ENCODE measurements around the gene ADORA2A.

ADORA2A gene

GRCh38 chr22:24420977-24421343, 6.4 kb upstream of the ADORA2A start:
- Histone ChIP-seq H3K79me2 (ENCODE audit: insufficient read depth, low read length) (peaks cover 13% of the 10 kb centered on the region), H2AFZ (ENCODE audit: low read depth, low read length, severe bottlenecking) (no peak overlapping the region), H3K36me3 (ENCODE audit: low read length) (no peaks in the 10 kb centered on the region), H3K9me2 (replicated peaks; ENCODE audit: insufficient read depth, low read length) (no peaks in the 10 kb centered on the region), H3K9ac (ENCODE audit: low read length) (no peak overlapping the region), H4K20me1 (ENCODE audit: low read depth, low read length) (no peaks in the 10 kb centered on the region), H3K9me3 (ENCODE audit: insufficient read depth, low read length) (no peaks in the 10 kb centered on the region), H3F3A (ENCODE audit: insufficient read depth) (peaks cover 7% of the 10 kb centered on the region; the same call in 1 of the 2 replicates), H3K4me2 (ENCODE audit: low read depth, low read length, poor library complexity, severe bottlenecking) (no peak overlapping the region), H3K27ac (ENCODE audit: low read depth, low read length) (no peak overlapping the region), H3K4me3 (ENCODE audit: insufficient read depth, low read length, poor library complexity, severe bottlenecking) (no peak overlapping the region), H3K27me3 (ENCODE audit: low read length) (no peaks in the 10 kb centered on the region)
- TF ChIP-seq CTCF (IDR thresholded peaks at IDR 0.05; ENCODE audit: insufficient read depth, low read length, poor library complexity, severe bottlenecking): no peak
- no peak for TF ChIP-seq EZH2phosphoT487 (conservative IDR thresholded peaks at IDR 0.05; ENCODE audit: low read length)

- no peaks in the 10 kb centered on the region for H3K9me2 ChIP-seq (replicated peaks; ENCODE audit: insufficient read depth, low read length)
- no peaks in the 10 kb centered on the region for H4K20me1 ChIP-seq (ENCODE audit: low read depth, low read length)
- peaks cover 18% of the 10 kb centered on the region for H3K79me2 ChIP-seq (ENCODE audit: insufficient read depth, low read length)
- H3K9ac ChIP-seq (ENCODE audit: low read length): no peak overlapping the region
- no peaks in the 10 kb centered on the region for H3K27me3 ChIP-seq (ENCODE audit: low read length)
- no peaks in the 10 kb centered on the region for H3K9me3 ChIP-seq (ENCODE audit: insufficient read depth, low read length)
- no peak overlapping the region for H2AFZ ChIP-seq (ENCODE audit: low read depth, low read length, severe bottlenecking)
- H3K36me3 ChIP-seq (ENCODE audit: low read length): no peaks in the 10 kb centered on the region
- peaks cover 12% of the 10 kb centered on the region for H3F3A ChIP-seq (ENCODE audit: insufficient read depth)
- H3K4me3 ChIP-seq (ENCODE audit: insufficient read depth, low read length, poor library complexity, severe bottlenecking): no peak overlapping the region
- H3K27ac ChIP-seq (ENCODE audit: low read depth, low read length): no peak overlapping the region
- H3K4me2 ChIP-seq (ENCODE audit: low read depth, low read length, poor library complexity, severe bottlenecking): no peak overlapping the region
- TF ChIP-seq CTCF (IDR thresholded peaks at IDR 0.05; ENCODE audit: insufficient read depth, low read length, poor library complexity, severe bottlenecking) (peak; percentile 97), EZH2phosphoT487 (conservative IDR thresholded peaks at IDR 0.05; ENCODE audit: low read length) (no peak)
These were observed 5.9 kb upstream of the ADORA2A start for GRCh38 chr22:24421428-24421931.

- Histone ChIP-seq H4K20me1 (ENCODE audit: low read depth, low read length) (no peaks in the 10 kb centered on the region), H3K79me2 (ENCODE audit: insufficient read depth, low read length) (peaks cover 19% of the 10 kb centered on the region), H3K9me2 (replicated peaks; ENCODE audit: insufficient read depth, low read length) (no peaks in the 10 kb centered on the region), H2AFZ (ENCODE audit: low read depth, low read length, severe bottlenecking) (no peak overlapping the region), H3F3A (ENCODE audit: insufficient read depth) (peaks cover 16% of the 10 kb centered on the region), H3K9me3 (ENCODE audit: insufficient read depth, low read length) (no peaks in the 10 kb centered on the region), H3K27me3 (ENCODE audit: low read length) (no peaks in the 10 kb centered on the region), H3K27ac (ENCODE audit: low read depth, low read length) (no peak overlapping the region), H3K4me2 (ENCODE audit: low read depth, low read length, poor library complexity, severe bottlenecking) (no peak overlapping the region), H3K36me3 (ENCODE audit: low read length) (no peaks in the 10 kb centered on the region), H3K9ac (ENCODE audit: low read length) (no peak overlapping the region), H3K4me3 (ENCODE audit: insufficient read depth, low read length, poor library complexity, severe bottlenecking) (no peak overlapping the region)
- no peak for TF ChIP-seq CTCF (IDR thresholded peaks at IDR 0.05; ENCODE audit: insufficient read depth, low read length, poor library complexity, severe bottlenecking)
- TF ChIP-seq EZH2phosphoT487 (conservative IDR thresholded peaks at IDR 0.05; ENCODE audit: low read length): no peak
These were observed 5.2 kb upstream of the ADORA2A start for GRCh38 chr22:24422102-24422665.
